Colonic mucosa (tissue), 4 donors: ENCODE results near the gene CADPS. TPM values are rescaled to one million over a fixed set of nuclear protein-coding genes. Genes with fewer than 3 reads are reported as not detected.

Experiments used
- DNase-seq: peaks from one replicate; pipeline ENCODE4 v3.0.0-alpha.2; 2020
- H3K27ac ChIP-seq: fragments of 200-600 bp; one replicate; pipeline ENCODE4 v1.8.0; 2021
- H3K27me3 ChIP-seq: fragments of 200-600 bp; one replicate; pipeline ENCODE4 v1.8.0; 2021
- H3K36me3 ChIP-seq: fragments of 200-600 bp; one replicate; pipeline ENCODE4 v1.8.0; 2021
- H3K4me1 ChIP-seq: fragments of 200-600 bp; one replicate; pipeline ENCODE4 v1.8.0; 2021; ENCODE audit warnings: mild to moderate bottlenecking
- H3K4me3 ChIP-seq: fragments of 200-600 bp; one replicate; pipeline ENCODE4 v1.8.0; 2021
- H3K9ac ChIP-seq, 2 donors: one replicate each; pipeline ENCODE4 v1.7.0; 2013; ENCODE audit warnings: control low read depth in 2 of 2, low read depth in 2 of 2, low read length in 2 of 2
- H3K9me3 ChIP-seq: fragments of 200-600 bp; one replicate; pipeline ENCODE4 v1.8.0; 2021
- CTCF ChIP-seq: fragments of 200-600 bp; IDR thresholded peaks from one replicate; pipeline ENCODE4 v1.8.0; 2022; ENCODE audit warnings: antibody characterized with exemption, mild to moderate bottlenecking
- intact Hi-C: fragments of 100-400 bp; cut with DNase I; formaldehyde crosslinking; loops from one replicate; pipeline ENCODE4 v1.14.1; 2022
- total RNA-seq, 2 donors: library from RNA; stranded (reverse); fragmentation: NEBNext Ultra II Directional in 1 of 2; extraction: Animal tissue kit (Norgen Biotek cat#: 25700) in 1 of 2; gene quantifications; one replicate each; pipeline ENCODE4 v1.2.1, GENCODE V29; 2021
- donor health status: healthy.
- donor health status: DM: no; HTN: no; CAD: no.
- donor health status: DM: no; HTN: no; CAD: no.

CADPS gene
- total RNA-seq, 2 donors from 2014 or later = 2.9 to 6.1 TPM

- Histone ChIP-seq H3K9me3 (no peaks in the 10 kb centered on the region), H3K27me3 (no peaks in the 10 kb centered on the region), H3K4me1 (no peaks in the 10 kb centered on the region), H3K27ac (no peak overlapping the region), H3K9ac (no peak overlapping the region), H3K36me3 (no peaks in the 10 kb centered on the region), H3K4me3 (no peak overlapping the region)
- intact Hi-C loops = no loop called here
- TF ChIP-seq CTCF = no peak
- no peak for DNase-seq
These were observed 202.3 kb downstream of the CADPS start for GRCh38 chr3:62672988-62673313.

- DNase-seq = no peak
- Histone ChIP-seq H3K9me3 (no peaks in the 10 kb centered on the region), H3K36me3 (no peaks in the 10 kb centered on the region), H3K4me1 (no peaks in the 10 kb centered on the region), H3K27me3 (no peaks in the 10 kb centered on the region), H3K4me3 (no peak overlapping the region), H3K27ac (no peak overlapping the region), H3K9ac (no peak overlapping the region)
- intact Hi-C loops = no loop called here
- TF ChIP-seq CTCF = no peak
These were observed 202.8 kb downstream of the CADPS start for GRCh38 chr3:62672270-62672987.

- Histone ChIP-seq H3K4me3 (no peak overlapping the region), H3K9ac (no peak overlapping the region), H3K4me1 (no peaks in the 10 kb centered on the region), H3K36me3 (no peaks in the 10 kb centered on the region), H3K27me3 (no peaks in the 10 kb centered on the region), H3K9me3 (no peaks in the 10 kb centered on the region), H3K27ac (no peak overlapping the region)
- intact Hi-C loops = no loop called here
- no peak for TF ChIP-seq CTCF
- no peak for DNase-seq
These were observed 204.9 kb downstream of the CADPS start for GRCh38 chr3:62670351-62670750.

- H3K36me3 ChIP-seq = no peaks in the 10 kb centered on the region
- intact Hi-C loops = loop anchor here (5.0 to 10.0 kb wide), 3 partner anchors 196 to 566 kb away; no protein-coding TSS in a partner anchor
- DNase-seq = no peak
- H3K27me3 ChIP-seq = no peaks in the 10 kb centered on the region
- no peak overlapping the region for H3K27ac ChIP-seq
- no peak for TF ChIP-seq CTCF
- no peaks in the 10 kb centered on the region for H3K4me1 ChIP-seq
- H3K4me3 ChIP-seq = no peak overlapping the region
- H3K9me3 ChIP-seq = no peaks in the 10 kb centered on the region
- H3K9ac ChIP-seq = no peak overlapping the region
These were observed 206.1 kb downstream of the CADPS start for GRCh38 chr3:62669161-62669560.

- Histone ChIP-seq H3K27ac (no peak overlapping the region), H3K27me3 (no peaks in the 10 kb centered on the region), H3K9me3 (no peaks in the 10 kb centered on the region), H3K4me3 (no peak overlapping the region), H3K36me3 (no peaks in the 10 kb centered on the region), H3K9ac (no peak overlapping the region), H3K4me1 (no peaks in the 10 kb centered on the region)
- TF ChIP-seq CTCF = no peak
- DNase-seq = no peak
- intact Hi-C loops = loop anchor here (5.0 to 10.0 kb wide), 3 partner anchors 197 to 567 kb away; no protein-coding TSS in a partner anchor
These were observed 207.5 kb downstream of the CADPS start for GRCh38 chr3:62667714-62668113.
